Loucy (cell line): Measurements from ENCODE around the gene SZT2.

Source experiments
- H2AFZ ChIP-seq: fragments of 200-600 bp; sonication (generic); 2 replicates; pipeline ENCODE4 v1.6.0; 2016; ENCODE audit warnings: antibody characterized with exemption, mild to moderate bottlenecking, low read length, moderate library complexity
- H3F3A ChIP-seq: fragments of 200-600 bp; 2 replicates; pipeline ENCODE4 v1.6.0; 2016; ENCODE audit warnings: antibody characterized with exemption, low read depth, mild to moderate bottlenecking
- H3K27me3 ChIP-seq: fragments of 200-600 bp; sonication (generic); 2 replicates; pipeline ENCODE4 v1.6.1; 2014; ENCODE audit warnings: low read length, mild to moderate bottlenecking; ENCODE audit not compliant: insufficient read depth, poor library complexity, severe bottlenecking
- H3K36me3 ChIP-seq: fragments of 200-600 bp; sonication (generic); 2 replicates; pipeline ENCODE4 v1.6.1; 2016; ENCODE audit warnings: low read length; ENCODE audit not compliant: insufficient read depth
- H3K4me1 ChIP-seq: fragments of 200-600 bp; sonication (generic); 2 replicates; pipeline ENCODE4 v1.5.1; 2014; ENCODE audit warnings: low read length, mild to moderate bottlenecking; ENCODE audit not compliant: insufficient read depth, poor library complexity, severe bottlenecking
- H3K4me2 ChIP-seq: fragments of 200-600 bp; sonication (generic); 2 replicates; pipeline ENCODE4 v1.6.0; 2014; ENCODE audit warnings: antibody characterized with exemption, low read length, low read depth, mild to moderate bottlenecking; ENCODE audit not compliant: poor library complexity, severe bottlenecking
- H3K4me3 ChIP-seq: fragments of 200-600 bp; sonication (generic); 2 replicates; pipeline ENCODE4 v1.5.1; 2014; ENCODE audit warnings: low read length, mild to moderate bottlenecking, mixed read lengths; ENCODE audit not compliant: poor library complexity, severe bottlenecking
- H3K79me2 ChIP-seq: fragments of 200-600 bp; sonication (generic); 2 replicates; pipeline ENCODE4 v1.6.1; 2014; ENCODE audit warnings: low read length; ENCODE audit not compliant: insufficient read depth
- H3K9ac ChIP-seq: fragments of 200-600 bp; sonication (generic); 2 replicates; pipeline ENCODE4 v1.6.0; 2014; ENCODE audit warnings: mild to moderate bottlenecking, low read depth, low read length, moderate library complexity; ENCODE audit not compliant: poor library complexity, severe bottlenecking
- H3K9me2 ChIP-seq: fragments of 200-600 bp; sonication (generic); replicated peaks from 2 replicates; pipeline ENCODE4 v1.6.1; 2016; ENCODE audit warnings: low read depth, low read length, mixed read lengths
- H3K9me3 ChIP-seq: fragments of 200-600 bp; sonication (generic); 2 replicates; pipeline ENCODE4 v1.6.1; 2014; ENCODE audit warnings: mild to moderate bottlenecking, antibody characterized with exemption, low read length, low read depth; ENCODE audit not compliant: insufficient read depth
- H4K20me1 ChIP-seq: fragments of 200-600 bp; sonication (generic); 2 replicates; pipeline ENCODE4 v1.6.0; 2014; ENCODE audit warnings: antibody characterized with exemption, low read length, mild to moderate bottlenecking; ENCODE audit not compliant: insufficient read depth, poor library complexity, severe bottlenecking
- EZH2phosphoT487 ChIP-seq: fragments of 200-600 bp; IDR thresholded peaks from 2 replicates; pipeline ENCODE4 v1.6.1; 2018; ENCODE audit warnings: antibody characterized with exemption, mild to moderate bottlenecking, moderate library complexity, borderline replicate concordance
- TF ChIP-seq, protein P1 (sequence below): fragments of 200-600 bp; sonication (generic); conservative IDR thresholded peaks from 2 replicates; pipeline ENCODE4 v1.5.1; 2014; ENCODE audit warnings: mild to moderate bottlenecking, antibody characterized with exemption, low read length

The SZT2 gene

DNA sequence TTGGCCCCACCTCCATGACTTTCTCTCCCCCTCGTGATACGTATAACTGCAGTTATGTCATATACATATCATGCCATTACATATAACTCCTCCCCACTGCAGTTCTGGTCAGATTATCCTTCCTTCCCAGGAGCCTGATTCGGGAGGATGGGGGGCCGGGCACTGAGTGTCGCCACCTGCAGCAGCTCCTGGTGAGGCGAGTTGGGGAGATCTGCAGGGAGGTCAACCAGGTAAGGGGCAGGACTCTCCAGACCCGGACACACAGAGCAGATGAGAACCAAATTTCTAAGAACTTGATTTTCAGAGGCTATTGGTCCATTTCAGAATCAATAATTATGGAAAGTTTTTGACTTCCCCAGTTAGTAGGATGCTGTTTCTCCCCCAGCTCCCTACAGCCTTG is 44.6 kb downstream of the SZT2 start:
- H3F3A ChIP-seq: no peaks in the 10 kb centered on the region
- H3K27me3 ChIP-seq: no peaks in the 10 kb centered on the region
- peaks cover 43% of the 10 kb centered on the region; the same call in 1 of the 2 replicates for H3K36me3 ChIP-seq
- no peaks in the 10 kb centered on the region for H3K4me1 ChIP-seq
- no peaks in the 10 kb centered on the region for H3K79me2 ChIP-seq
- no peak overlapping the region for H3K9ac ChIP-seq
- no peak overlapping the region for H2AFZ ChIP-seq
- H4K20me1 ChIP-seq: no peaks in the 10 kb centered on the region
- H3K9me2 ChIP-seq: no peaks in the 10 kb centered on the region
- no peak overlapping the region for H3K4me3 ChIP-seq
- TF ChIP-seq, protein P1, sequence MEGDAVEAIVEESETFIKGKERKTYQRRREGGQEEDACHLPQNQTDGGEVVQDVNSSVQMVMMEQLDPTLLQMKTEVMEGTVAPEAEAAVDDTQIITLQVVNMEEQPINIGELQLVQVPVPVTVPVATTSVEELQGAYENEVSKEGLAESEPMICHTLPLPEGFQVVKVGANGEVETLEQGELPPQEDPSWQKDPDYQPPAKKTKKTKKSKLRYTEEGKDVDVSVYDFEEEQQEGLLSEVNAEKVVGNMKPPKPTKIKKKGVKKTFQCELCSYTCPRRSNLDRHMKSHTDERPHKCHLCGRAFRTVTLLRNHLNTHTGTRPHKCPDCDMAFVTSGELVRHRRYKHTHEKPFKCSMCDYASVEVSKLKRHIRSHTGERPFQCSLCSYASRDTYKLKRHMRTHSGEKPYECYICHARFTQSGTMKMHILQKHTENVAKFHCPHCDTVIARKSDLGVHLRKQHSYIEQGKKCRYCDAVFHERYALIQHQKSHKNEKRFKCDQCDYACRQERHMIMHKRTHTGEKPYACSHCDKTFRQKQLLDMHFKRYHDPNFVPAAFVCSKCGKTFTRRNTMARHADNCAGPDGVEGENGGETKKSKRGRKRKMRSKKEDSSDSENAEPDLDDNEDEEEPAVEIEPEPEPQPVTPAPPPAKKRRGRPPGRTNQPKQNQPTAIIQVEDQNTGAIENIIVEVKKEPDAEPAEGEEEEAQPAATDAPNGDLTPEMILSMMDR: no peak
- no peak for TF ChIP-seq EZH2phosphoT487
- H3K9me3 ChIP-seq: no peaks in the 10 kb centered on the region
- H3K4me2 ChIP-seq: no peak overlapping the region

DNA sequence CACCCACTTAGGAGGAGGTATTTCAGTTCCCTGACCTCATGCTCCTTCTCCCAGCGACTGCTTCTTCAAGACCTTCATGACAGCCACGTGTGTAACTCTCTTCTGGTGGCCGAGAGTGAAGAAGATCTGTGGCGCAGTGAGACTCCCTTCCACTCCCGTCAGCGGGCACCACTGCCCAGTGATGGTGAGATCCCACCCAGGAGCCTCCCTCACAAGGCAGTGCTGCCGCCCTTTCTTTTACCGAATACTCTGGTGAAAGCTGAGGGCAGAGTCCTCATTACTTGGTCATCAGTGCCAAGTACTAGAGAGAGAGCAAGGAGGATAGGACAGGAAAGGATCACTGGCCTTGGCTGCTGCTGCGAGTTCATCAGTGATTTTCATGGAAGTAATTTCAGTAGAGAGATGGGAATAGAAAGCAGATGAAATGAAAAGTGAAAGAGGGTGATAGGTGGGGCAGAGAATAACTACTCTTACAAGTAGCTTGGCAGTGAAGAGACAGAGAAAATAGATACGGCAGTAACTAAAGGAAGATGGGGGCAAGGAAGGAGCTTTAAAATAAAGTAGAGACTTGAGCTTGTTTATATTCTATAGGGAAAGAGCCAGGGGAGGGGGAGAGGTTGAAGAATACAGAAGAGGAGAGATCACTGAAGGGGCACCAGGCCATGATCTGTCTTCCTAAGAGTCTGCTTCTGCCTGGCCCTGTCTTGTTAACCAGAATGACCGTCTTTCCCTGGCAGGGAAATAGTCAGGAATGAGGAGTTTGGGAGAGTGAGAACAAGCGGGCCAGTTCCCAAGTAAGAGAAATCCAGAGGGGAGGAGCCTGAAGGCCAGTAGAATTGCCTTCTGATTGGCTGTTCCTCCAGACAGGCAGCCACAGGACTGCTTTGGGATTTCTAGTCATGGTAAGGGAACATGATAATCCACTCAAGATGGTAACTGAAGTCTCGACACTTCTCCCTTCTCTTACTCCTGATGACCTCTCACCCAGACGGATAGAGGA is 45.7 kb downstream of the SZT2 start:
- Histone ChIP-seq H3K79me2 (no peaks in the 10 kb centered on the region), H3K4me1 (no peaks in the 10 kb centered on the region), H3K4me3 (no peak overlapping the region), H3K27me3 (no peaks in the 10 kb centered on the region), H4K20me1 (no peaks in the 10 kb centered on the region), H3K4me2 (no peak overlapping the region), H2AFZ (no peak overlapping the region), H3K9ac (no peak overlapping the region), H3K9me3 (no peaks in the 10 kb centered on the region), H3F3A (no peaks in the 10 kb centered on the region), H3K36me3 (peaks cover 41% of the 10 kb centered on the region; the same call in 1 of the 2 replicates), H3K9me2 (no peaks in the 10 kb centered on the region)
- TF ChIP-seq, protein P1: no peak
- TF ChIP-seq EZH2phosphoT487: no peak

DNA sequence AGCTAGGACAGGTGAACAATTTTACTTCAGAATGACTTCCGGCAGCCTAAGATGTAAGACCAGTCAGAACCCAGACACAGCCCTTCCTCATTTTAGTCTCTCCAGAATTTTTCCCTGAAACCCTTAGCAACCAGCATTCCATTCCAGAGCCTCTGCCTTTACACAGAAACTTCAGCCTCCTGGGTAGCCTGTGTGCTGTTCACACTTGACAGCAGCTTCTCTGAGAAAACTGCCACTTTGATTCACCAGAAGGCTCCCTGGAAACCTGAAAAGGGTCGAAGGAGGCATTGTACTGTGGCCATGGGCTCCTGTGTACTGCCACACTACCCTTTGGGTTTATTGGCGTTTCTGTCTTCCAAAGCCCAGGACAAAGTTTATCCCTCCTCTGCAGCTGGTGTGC is 46.7 kb downstream of the SZT2 start:
- TF ChIP-seq, protein P1: no peak
- no peak for TF ChIP-seq EZH2phosphoT487
- no peak overlapping the region for H3K9ac ChIP-seq
- no peaks in the 10 kb centered on the region for H3K79me2 ChIP-seq
- H3K4me3 ChIP-seq: no peak overlapping the region
- H3K4me1 ChIP-seq: no peaks in the 10 kb centered on the region
- H2AFZ ChIP-seq: no peak overlapping the region
- peaks cover 32% of the 10 kb centered on the region; the same call in 1 of the 2 replicates for H3K36me3 ChIP-seq
- H3K9me3 ChIP-seq: no peaks in the 10 kb centered on the region
- no peaks in the 10 kb centered on the region for H3K9me2 ChIP-seq
- H3K27me3 ChIP-seq: no peaks in the 10 kb centered on the region
- H4K20me1 ChIP-seq: no peaks in the 10 kb centered on the region
- no peaks in the 10 kb centered on the region for H3F3A ChIP-seq
- H3K4me2 ChIP-seq: no peak overlapping the region
